SK-N-SH (cell line): Measurements from ENCODE around the gene ADIRF.

Source experiments
- CTCF ChIP-seq: fragments of 200-600 bp; sonication (generic); IDR thresholded peaks from 2 replicates; pipeline ENCODE4 v1.6.1; 2017; ENCODE audit warnings: antibody characterized with exemption, mild to moderate bottlenecking, moderate library complexity
- EP300 ChIP-seq, 2 experiments: IDR thresholded peaks; 2 replicates each; pipeline versions ENCODE4 v1.4.0 to v1.6.1; 2012; ENCODE audit warnings: borderline replicate concordance in 1 of 2, low read depth in 1 of 2, low read length in 1 of 2
- EZH2phosphoT487 ChIP-seq: fragments of 200-600 bp; sonication (generic); IDR thresholded peaks from 2 replicates; pipeline ENCODE4 v1.6.1; 2017; ENCODE audit warnings: low read depth, mixed run types, mild to moderate bottlenecking, antibody characterized with exemption, moderate library complexity, borderline replicate concordance
- JUND ChIP-seq: IDR thresholded peaks from 2 replicates; pipeline ENCODE4 v1.4.0; 2012
- MAX ChIP-seq: IDR thresholded peaks from 2 replicates; pipeline ENCODE4 v1.4.0; 2012; ENCODE audit warnings: low read depth
- POLR2AphosphoS5 ChIP-seq: IDR thresholded peaks from 2 replicates; pipeline ENCODE4 v1.6.1; 2012; ENCODE audit warnings: low read depth, low read length
- RAD21 ChIP-seq: IDR thresholded peaks from 2 replicates; pipeline ENCODE4 v1.6.1; 2012; ENCODE audit warnings: mild to moderate bottlenecking, low read length
- RCOR1 ChIP-seq: fragments of 150-350 bp; IDR thresholded peaks from 2 replicates; pipeline ENCODE4 v1.6.1; 2017; ENCODE audit warnings: antibody characterized with exemption, low read length
- RFX5 ChIP-seq: IDR thresholded peaks from 2 replicates; pipeline ENCODE4 v1.6.1; 2012; ENCODE audit warnings: mild to moderate bottlenecking, improper control_type of control experiment, low read length
- TF ChIP-seq, protein P1 (sequence below): IDR thresholded peaks from 2 replicates; pipeline ENCODE4 v1.4.0; 2012; ENCODE audit warnings: low read depth, borderline replicate concordance

DNA sequence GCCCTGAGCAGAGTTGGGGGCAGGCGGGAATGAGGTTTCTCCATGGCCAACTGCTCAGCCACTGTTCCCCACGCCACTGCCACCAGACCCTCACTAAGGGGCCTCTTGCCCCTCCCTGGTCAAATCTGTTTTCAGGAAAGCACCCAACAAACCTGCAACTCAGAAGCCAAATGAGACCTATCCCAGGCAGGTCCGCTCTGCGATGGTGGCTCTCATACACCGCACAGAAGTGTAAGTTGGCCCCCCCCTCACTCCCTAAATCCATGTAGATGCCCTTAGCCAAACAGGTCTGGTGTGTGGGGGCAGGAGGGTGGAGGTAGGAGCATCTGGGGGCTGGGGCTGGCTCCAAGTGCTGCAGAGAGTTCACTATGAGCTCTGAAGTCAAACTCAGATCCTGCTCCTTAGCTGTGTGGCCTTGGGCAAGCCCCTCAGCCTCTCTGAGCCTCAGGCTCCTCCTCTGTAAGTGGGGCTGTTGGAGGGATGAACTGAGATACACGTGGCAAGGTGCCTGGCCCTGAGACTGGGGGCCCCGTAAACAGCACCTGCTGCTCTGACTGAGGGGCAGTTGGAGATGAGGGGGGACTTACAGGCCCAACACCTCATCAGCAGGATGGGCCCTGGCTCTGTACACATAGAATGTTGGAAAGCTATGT, 12.0 kb upstream of the ADIRF start:
- no peak for TF ChIP-seq EZH2phosphoT487
- TF ChIP-seq JUND, result no peak
- TF ChIP-seq CTCF, result no peak
- no peak for TF ChIP-seq RAD21
- TF ChIP-seq RCOR1, result no peak
- no peak for TF ChIP-seq POLR2AphosphoS5
- TF ChIP-seq, protein P1, sequence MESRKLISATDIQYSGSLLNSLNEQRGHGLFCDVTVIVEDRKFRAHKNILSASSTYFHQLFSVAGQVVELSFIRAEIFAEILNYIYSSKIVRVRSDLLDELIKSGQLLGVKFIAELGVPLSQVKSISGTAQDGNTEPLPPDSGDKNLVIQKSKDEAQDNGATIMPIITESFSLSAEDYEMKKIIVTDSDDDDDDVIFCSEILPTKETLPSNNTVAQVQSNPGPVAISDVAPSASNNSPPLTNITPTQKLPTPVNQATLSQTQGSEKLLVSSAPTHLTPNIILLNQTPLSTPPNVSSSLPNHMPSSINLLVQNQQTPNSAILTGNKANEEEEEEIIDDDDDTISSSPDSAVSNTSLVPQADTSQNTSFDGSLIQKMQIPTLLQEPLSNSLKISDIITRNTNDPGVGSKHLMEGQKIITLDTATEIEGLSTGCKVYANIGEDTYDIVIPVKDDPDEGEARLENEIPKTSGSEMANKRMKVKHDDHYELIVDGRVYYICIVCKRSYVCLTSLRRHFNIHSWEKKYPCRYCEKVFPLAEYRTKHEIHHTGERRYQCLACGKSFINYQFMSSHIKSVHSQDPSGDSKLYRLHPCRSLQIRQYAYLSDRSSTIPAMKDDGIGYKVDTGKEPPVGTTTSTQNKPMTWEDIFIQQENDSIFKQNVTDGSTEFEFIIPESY, result no peak
- TF ChIP-seq MAX, result no peak
- TF ChIP-seq RFX5, result no peak
- TF ChIP-seq EP300 (IDR thresholded peaks at IDR 0.05; ENCODE audit: borderline replicate concordance in 1 of 2, low read depth in 1 of 2, low read length in 1 of 2), result no peak
